Measurements from ENCODE around the gene C19orf25.
"Not testable (repeated sequence)": the region's sequence is repeated elsewhere in the genome, so short reads cannot be mapped to it uniquely, and the experiment has no call there.

The C19orf25 gene

GRCh38 chr19:1495051-1495798 is 16.2 kb upstream of the C19orf25 start:
- DNase-seq: no peak

DNA sequence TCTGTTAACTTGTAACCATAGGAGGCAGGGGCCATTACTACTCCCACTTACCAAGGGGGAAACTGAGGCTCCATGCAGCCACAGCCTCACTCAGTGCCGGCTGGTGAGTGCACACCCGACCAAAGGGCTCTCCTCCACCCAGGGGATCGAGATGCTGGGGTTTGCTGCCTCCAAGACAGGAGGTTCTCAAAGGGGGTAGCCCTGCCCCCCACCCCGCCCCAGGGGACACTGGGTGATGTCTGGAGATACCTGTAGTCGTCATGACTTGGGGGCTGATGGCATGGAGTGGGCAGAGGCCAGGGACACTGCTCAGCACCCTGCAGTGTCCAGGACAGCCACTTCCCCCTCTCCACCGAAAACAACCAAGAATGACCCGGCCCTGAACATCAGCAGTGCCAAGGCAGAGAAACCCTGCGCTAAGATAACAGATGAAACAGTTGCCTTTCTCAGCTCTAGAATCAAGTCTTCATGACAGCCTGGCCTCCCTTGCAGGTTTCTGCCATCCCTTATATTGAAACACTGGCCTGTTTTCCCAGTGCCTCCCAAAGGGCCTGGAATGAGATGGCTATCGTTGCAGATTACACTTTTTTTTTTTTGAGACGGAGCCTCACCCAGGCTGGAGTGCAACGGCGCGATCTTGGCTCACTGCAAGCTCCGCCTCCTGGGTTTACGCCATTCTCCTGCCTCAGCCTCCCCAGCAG is 15.2 kb upstream of the C19orf25 start:
- no peak for DNase-seq

- no peak for DNase-seq
Observed at GRCh38 chr19:1492474-1493006, 13.5 kb upstream of the C19orf25 start.

GRCh38 chr19:1491849-1492170 is 12.8 kb upstream of the C19orf25 start:
- no peak for DNase-seq

- DNase-seq: no peak
Observed at GRCh38 chr19:1491114-1491848, 12.3 kb upstream of the C19orf25 start, which contains the start of gene REEP6. REEP6 (plus strand) TSS chr19:1491181; CDS start chr19:1491270, 89 bp downstream.

DNA sequence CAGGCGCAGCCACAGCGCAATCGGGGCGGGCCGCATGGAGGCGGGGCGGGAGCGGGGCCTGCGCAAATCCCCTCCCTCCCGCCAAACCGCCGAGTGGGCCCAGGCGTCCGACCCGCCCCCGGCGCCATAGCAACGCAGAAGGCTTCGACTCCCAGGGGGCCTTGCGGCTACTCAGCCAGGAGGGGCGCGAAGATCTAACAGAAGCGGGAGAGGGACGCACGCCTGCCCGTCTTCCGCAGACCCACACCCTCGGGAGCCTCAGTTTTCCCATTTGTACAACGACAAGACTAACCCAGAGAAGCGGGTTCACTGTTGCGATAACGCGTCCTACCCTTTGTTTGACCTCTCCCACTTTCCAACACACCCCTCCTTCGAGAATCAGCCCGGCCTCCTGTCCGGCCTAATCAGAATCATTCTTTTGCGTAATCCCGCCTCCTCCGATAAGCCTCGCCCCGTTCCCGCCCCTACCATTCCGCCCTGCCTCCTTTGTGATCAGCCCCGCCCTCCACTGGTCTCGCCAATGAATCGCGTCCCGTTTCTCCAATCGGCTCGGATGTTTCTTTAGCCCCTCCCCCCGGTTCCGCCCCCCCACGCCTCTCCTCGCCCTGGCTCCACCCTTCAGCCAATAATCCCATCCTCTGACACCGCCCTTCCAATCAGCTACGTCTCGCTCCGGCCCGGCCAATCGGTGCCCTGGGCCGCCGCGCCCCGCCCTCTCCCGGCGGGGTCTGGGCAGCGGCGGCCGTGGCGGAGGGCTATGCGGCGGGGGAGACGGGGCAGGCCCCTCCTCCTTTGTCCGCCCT is 11.5 kb upstream of the C19orf25 start, which contains the start of gene PCSK4:
TSS of gene PCSK4 (minus strand) at position 40 of the 803 bp plus-strand sequence. CDS start at position 36, 4 bp downstream.
- peak; percentile 100 for DNase-seq

DNA sequence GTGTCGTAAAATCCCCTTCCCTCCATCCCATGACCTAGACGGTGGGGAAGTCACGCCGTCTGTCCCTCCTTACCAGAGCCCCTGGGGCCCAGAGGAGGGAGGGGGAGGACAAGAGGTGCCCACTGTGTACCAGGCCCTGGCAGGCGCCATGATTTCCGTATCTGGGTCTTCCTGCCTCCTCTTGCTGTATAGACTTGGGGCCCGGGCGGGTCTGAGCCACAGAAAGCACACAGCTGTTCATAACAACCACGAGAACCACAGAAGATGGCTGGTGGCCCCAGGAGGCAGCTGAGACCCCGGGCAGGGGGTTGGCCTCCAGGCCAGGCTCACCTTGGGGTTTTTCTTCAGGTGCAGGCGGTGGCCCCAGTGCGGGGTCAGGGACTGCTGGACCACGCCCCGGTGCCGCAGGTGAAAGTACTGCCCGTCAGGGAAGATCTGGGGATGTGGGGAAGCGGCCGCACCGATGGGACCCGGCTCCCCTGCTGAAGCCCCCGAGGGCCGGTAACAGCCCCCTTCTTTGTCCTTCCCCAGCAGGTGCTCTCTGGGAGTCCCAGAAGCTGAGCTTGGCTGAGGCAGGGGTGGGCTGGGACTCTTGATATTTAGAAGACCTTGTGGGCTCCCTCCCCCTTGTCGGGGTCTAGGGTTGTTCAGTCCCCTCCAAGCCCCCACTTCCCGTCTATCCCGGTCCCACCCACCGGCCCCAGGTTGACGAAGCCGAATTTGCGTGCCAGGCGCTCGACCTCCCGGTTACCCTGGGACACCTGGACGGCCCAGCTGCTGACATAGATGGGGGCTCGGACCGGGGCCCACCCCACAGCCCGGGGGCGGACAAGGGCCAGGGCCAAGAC is 10.7 kb upstream of the C19orf25 start:
- no peak for DNase-seq

DNA sequence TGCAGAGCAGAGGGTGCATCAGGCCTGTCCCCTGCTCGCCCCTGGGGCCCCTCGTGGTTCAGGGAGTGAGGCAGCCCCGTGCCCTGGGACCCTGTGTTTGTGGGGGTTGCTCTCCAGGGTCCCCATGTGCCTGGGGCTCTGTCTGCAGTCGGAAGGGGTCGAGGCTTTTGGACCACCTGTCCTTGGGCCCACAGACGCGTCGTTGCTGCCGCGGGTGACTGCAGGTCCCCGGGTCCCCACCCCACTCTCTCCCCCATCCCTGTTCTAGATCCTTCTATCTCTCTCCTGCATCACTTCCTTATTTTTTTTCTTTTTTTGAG is 9.2 kb upstream of the C19orf25 start:
- no peak for DNase-seq

GRCh38 chr19:1487576-1488281 is 8.7 kb upstream of the C19orf25 start:
- no peak for DNase-seq

GRCh38 chr19:1486720-1487575 is 7.9 kb upstream of the C19orf25 start:
- no peak for DNase-seq

- DNase-seq: no peak
Observed at GRCh38 chr19:1483979-1484428, 5.0 kb upstream of the C19orf25 start.

- DNase-seq: no peak
Observed at GRCh38 chr19:1483131-1483978, 4.3 kb upstream of the C19orf25 start.

- no peak for DNase-seq
Observed at GRCh38 chr19:1482361-1483130, 3.5 kb upstream of the C19orf25 start.

- no peak for DNase-seq
Observed at GRCh38 chr19:1481893-1482360, 2.9 kb upstream of the C19orf25 start.

GRCh38 chr19:1481224-1481892 is 2.3 kb upstream of the C19orf25 start:
- DNase-seq: no peak

DNA sequence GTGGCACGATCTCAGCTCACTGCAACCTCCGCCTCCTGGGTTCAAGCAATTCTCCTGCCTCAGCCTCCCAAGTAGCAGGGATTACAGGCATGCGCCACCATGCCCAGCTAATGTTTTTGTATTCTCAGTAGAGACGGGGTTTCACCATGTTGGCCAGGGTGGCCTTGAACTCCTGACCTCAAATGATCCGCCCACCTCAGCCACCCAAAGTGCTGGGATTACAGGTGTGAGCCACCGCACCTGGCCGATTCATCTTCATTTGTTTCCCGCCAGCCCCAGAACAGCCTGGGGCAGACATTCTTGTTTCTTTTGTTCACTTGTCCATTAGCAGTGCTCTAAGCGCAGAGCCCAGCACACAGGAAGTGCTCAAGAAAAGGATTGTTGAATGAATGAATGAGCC is 2.0 kb downstream of the C19orf25 start:
- not testable (repeated sequence) for DNase-seq

DNA sequence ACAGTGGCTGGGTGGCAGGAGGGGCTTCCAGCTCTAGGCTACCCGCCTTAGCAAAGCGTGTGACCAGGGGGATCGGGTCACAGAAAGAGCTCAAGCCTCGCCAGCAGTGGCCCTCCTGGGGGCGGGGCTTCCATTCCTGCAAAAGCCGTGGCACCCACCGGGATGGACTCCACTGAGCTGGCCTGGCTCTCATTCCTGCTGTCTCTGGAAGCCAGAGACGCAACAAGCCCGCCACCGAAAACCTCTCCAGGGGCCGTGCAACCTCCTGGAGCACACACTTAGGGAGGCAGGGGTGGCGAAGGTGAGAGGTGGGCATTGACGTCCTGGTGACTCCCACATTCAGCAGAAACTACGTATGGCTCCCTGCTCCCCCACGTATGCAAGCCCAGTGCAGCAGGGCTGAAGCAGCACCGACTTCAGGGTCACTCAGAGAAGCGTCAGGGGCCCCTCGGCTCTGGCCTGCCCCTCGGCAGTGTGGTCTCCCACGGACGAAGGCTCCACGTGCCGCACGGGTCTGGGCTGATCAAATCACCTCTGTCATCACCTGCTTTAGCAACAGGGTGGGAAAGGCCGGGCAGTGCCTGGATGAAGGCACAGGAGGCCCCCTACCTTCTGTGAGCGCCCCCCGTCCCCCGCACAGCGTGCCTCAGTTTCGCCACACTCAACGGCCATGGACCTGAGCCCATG is 3.1 kb downstream of the C19orf25 start:
- no peak for DNase-seq

Measured in NCI-H2171 (cell line).